Measurements from ENCODE around the gene C12orf60. TPM values are rescaled to one million over a fixed set of nuclear protein-coding genes. Genes with fewer than 3 reads are reported as not detected.

The C12orf60 gene
- total RNA-seq, 4 donors from 2014 or later = 0.77 to 16.5 (median 0.95) TPM

DNA sequence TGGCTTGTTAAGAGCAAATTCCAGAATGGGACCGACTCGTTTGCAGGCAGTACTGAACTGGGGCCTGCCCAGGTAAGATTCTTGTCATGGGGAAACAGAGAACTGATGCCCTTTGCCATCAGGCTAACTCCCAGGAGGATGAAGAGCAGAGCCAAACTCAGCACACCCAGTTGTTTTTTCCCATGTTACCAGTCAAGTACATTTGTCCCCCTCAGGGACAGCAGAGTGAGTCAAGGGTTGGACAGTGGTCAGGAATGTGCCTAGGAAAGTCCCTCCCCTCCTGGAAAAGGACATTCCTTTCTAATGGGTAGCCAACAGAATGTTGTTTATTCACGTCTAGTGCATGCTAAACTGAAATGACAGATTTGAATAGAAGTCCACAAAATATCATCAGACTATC, 38.3 kb downstream of the C12orf60 start:
- DNase-seq = peak; percentile 34 to 54
- intact Hi-C loops (cut with DNase I; ENCODE audit: low total_unique reads) = loop anchor here (10.0 kb wide), 1 partner anchor 433 kb away; no protein-coding TSS in a partner anchor
- Histone ChIP-seq H3K27ac (peak overlapping the region; percentile 50 to 72), H3K9me3 (no peaks in the 10 kb centered on the region), H3K27me3 (no peaks in the 10 kb centered on the region), H3K4me1 (peaks cover 0 to 6% of the 10 kb centered on the region in 2 donors), H3K4me3 (no peak overlapping the region), H3K36me3 (no peaks in the 10 kb centered on the region)
- no peak for TF ChIP-seq POLR2A (IDR thresholded peaks at IDR 0.05)
- TF ChIP-seq, protein P1, sequence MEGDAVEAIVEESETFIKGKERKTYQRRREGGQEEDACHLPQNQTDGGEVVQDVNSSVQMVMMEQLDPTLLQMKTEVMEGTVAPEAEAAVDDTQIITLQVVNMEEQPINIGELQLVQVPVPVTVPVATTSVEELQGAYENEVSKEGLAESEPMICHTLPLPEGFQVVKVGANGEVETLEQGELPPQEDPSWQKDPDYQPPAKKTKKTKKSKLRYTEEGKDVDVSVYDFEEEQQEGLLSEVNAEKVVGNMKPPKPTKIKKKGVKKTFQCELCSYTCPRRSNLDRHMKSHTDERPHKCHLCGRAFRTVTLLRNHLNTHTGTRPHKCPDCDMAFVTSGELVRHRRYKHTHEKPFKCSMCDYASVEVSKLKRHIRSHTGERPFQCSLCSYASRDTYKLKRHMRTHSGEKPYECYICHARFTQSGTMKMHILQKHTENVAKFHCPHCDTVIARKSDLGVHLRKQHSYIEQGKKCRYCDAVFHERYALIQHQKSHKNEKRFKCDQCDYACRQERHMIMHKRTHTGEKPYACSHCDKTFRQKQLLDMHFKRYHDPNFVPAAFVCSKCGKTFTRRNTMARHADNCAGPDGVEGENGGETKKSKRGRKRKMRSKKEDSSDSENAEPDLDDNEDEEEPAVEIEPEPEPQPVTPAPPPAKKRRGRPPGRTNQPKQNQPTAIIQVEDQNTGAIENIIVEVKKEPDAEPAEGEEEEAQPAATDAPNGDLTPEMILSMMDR (IDR thresholded peaks at IDR 0.05) = no peak

GRCh38 chr12:14842315-14842714, 38.8 kb downstream of the C12orf60 start:
- intact Hi-C loops (cut with DNase I; ENCODE audit: low total_unique reads) = loop anchor here (10.0 kb wide), 1 partner anchor 432 kb away; no protein-coding TSS in a partner anchor
- Histone ChIP-seq H3K4me1 (peaks cover 0 to 9% of the 10 kb centered on the region in 2 donors), H3K27me3 (no peaks in the 10 kb centered on the region), H3K36me3 (no peaks in the 10 kb centered on the region), H3K9me3 (no peaks in the 10 kb centered on the region), H3K27ac (peak overlapping the region; percentile 50 to 72), H3K4me3 (no peak overlapping the region)
- DNase-seq = no peak
- no peak for TF ChIP-seq POLR2A (IDR thresholded peaks at IDR 0.05)
- TF ChIP-seq, protein P1 (IDR thresholded peaks at IDR 0.05) = no peak

DNA sequence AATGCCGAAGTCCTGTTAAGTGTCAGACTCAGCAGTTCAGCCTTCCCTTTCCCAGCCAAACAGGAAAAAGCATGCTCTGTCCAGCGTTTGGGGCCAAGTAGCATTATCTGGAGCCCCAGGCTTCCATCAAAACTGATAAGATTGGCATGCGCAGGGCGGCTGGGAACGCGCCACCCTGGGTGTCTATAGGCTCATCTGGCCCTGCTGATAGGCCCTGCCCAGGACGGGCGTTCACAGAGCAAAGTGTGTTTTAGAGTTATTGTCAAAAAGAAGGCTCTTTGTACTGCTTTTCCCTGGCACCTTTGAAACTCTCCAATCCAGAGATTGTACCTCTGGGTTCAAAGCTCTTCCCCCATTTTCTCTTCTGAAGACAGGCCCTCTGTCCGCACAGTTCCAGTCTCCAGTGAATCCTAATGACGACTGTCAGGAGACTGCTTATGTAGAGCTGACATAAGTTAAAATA, 40.0 kb downstream of the C12orf60 start, which contains the start of gene ART4:
TSS of gene ART4 (minus strand) at position 102 of the 463 bp plus-strand sequence. CDS start 413 bp downstream, outside the sequence.
- Histone ChIP-seq H3K27me3 (no peaks in the 10 kb centered on the region), H3K36me3 (no peaks in the 10 kb centered on the region), H3K4me1 (peaks cover 0 to 9% of the 10 kb centered on the region in 2 donors), H3K27ac (peak within 1 kb of the TSS; percentile 50 to 72), H3K4me3 (no peak within 1 kb of the TSS), H3K9me3 (no peaks in the 10 kb centered on the region)
- DNase-seq = no peak
- intact Hi-C loops (cut with DNase I; ENCODE audit: low total_unique reads) = loop anchor here (10.0 kb wide), 1 partner anchor 431 kb away; no protein-coding TSS in a partner anchor
- TF ChIP-seq, protein P1 (IDR thresholded peaks at IDR 0.05) = no peak
- TF ChIP-seq POLR2A (IDR thresholded peaks at IDR 0.05) = no peak

DNA sequence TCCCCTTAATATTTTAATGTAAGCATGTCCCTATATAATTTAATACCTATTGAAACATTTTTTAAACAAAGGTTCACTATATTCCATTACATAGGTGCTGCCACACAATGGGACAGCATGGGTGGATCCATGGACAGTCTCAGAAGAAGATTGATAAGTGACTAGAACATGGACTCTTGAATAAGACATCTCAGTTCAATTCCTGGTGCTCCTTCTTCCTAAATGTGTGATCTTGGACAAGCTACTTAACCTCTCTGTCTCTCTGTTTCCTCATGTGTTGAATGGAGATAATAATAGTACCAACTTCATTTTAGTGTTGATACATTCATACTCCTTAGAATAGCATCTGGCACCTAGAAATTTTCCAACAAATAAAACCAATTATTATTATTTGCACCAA, 40.9 kb downstream of the C12orf60 start:
- Histone ChIP-seq H3K4me1 (peaks cover 0 to 9% of the 10 kb centered on the region in 2 donors), H3K27me3 (no peaks in the 10 kb centered on the region), H3K9me3 (no peaks in the 10 kb centered on the region), H3K4me3 (no peak overlapping the region), H3K36me3 (no peaks in the 10 kb centered on the region), H3K27ac (no peak overlapping the region)
- intact Hi-C loops (cut with DNase I; ENCODE audit: low total_unique reads) = loop anchor here (10.0 kb wide), 1 partner anchor 430 kb away; no protein-coding TSS in a partner anchor
- TF ChIP-seq, protein P1 (IDR thresholded peaks at IDR 0.05) = no peak
- TF ChIP-seq POLR2A (IDR thresholded peaks at IDR 0.05) = no peak
- DNase-seq = no peak

DNA sequence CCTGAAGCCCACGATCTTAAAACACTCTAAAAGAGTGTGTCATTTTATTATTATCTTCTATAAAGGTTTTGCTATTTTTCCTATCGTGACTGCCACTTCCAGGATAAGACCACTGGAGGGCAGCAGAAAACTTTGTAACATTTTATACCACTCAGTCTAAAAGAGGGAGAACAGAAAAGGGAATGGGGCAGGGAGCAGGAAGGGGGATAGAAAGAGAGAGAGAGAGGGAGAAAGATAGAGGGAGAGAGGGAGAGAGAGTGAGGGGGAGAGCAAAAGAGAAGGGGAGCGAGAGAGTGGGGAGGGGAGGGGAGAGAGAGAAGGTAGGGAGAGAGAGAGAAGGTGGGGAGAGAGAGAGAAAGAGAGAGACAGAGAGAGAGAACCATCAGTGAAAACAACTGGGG, 41.9 kb downstream of the C12orf60 start:
- peak overlapping the region; percentile 53 to 73 for H3K27ac ChIP-seq
- peaks cover 0 to 9% of the 10 kb centered on the region in 2 donors for H3K4me1 ChIP-seq
- no peaks in the 10 kb centered on the region for H3K36me3 ChIP-seq
- H3K4me3 ChIP-seq = no peak overlapping the region
- intact Hi-C loops (cut with DNase I; ENCODE audit: low total_unique reads) = loop anchor here (5.0 to 10.0 kb wide), 2 partner anchors 152 to 429 kb away; no protein-coding TSS in a partner anchor
- peak; percentile 48 to 69 for DNase-seq
- H3K27me3 ChIP-seq = no peaks in the 10 kb centered on the region
- no peak for TF ChIP-seq POLR2A (IDR thresholded peaks at IDR 0.05)
- TF ChIP-seq, protein P1 (IDR thresholded peaks at IDR 0.05) = peak; percentile 62 to 89 (median 82)
- no peaks in the 10 kb centered on the region for H3K9me3 ChIP-seq
